Spleen (tissue), 11 donors: ENCODE results near the gene TAAR8. TPM values are rescaled to one million over a fixed set of nuclear protein-coding genes. Genes with fewer than 3 reads are reported as not detected.
"Not testable (repeated sequence)": the region's sequence is repeated elsewhere in the genome, so short reads cannot be mapped to it uniquely, and the experiment has no call there.

Source experiments
- DNase-seq: peaks from one replicate; pipeline ENCODE4 v3.0.0-alpha.2; 2020
- H3K27ac ChIP-seq, 8 donors: fragments of 200-600 bp; sonication (generic) in 7 of 8; 1 replicate in 4 of 8; 2 replicates in 4 of 8; pipeline versions ENCODE4 v1.5.0 to v1.8.0; 2016 to 2021; ENCODE audit warnings: inconsistent platforms in 4 of 8, mild to moderate bottlenecking in 4 of 8, moderate library complexity in 1 of 8
- H3K27me3 ChIP-seq, 7 donors: fragments of 200-600 bp; sonication (generic) in 6 of 7; replicated peaks in 1 of 7; 1 replicate in 4 of 7; 2 replicates in 3 of 7; pipeline versions ENCODE4 v1.5.0 to v1.8.0; 2016 to 2021; ENCODE audit warnings: inconsistent platforms in 3 of 7, mild to moderate bottlenecking in 1 of 7
- H3K36me3 ChIP-seq, 6 donors: fragments of 200-600 bp; sonication (generic) in 5 of 6; 1 replicate in 4 of 6; 2 replicates in 2 of 6; pipeline versions ENCODE4 v1.5.0 to v1.8.0; 2016 to 2021; ENCODE audit warnings: inconsistent platforms in 2 of 6
- H3K4me1 ChIP-seq, 6 donors: fragments of 200-600 bp; sonication (generic) in 5 of 6; 1 replicate in 3 of 6; 2 replicates in 3 of 6; pipeline versions ENCODE4 v1.5.0 to v1.8.0; 2016 to 2021; ENCODE audit warnings: inconsistent platforms in 3 of 6
- H3K4me3 ChIP-seq, 8 donors: fragments of 200-600 bp; sonication (generic) in 7 of 8; 1 replicate in 4 of 8; 2 replicates in 4 of 8; pipeline versions ENCODE4 v1.5.0 to v1.8.0; 2016 to 2021; ENCODE audit warnings: inconsistent platforms in 4 of 8, mild to moderate bottlenecking in 4 of 8, moderate library complexity in 2 of 8
- H3K9me3 ChIP-seq, 8 donors: fragments of 200-600 bp; sonication (generic) in 7 of 8; 1 replicate in 4 of 8; 2 replicates in 4 of 8; pipeline versions ENCODE4 v1.5.0 to v1.8.0; 2016 to 2021; ENCODE audit warnings: inconsistent platforms in 4 of 8
- CTCF ChIP-seq, 11 experiments: fragments of 200-600 bp in 7 of 11; fragments of 450-650 bp in 4 of 11; sonication (generic) in 4 of 11; IDR thresholded peaks in 8 of 11; conservative IDR thresholded peaks in 3 of 11; 1 replicate in 7 of 11; 2 replicates in 4 of 11; pipeline versions ENCODE4 v1.4.0 to v1.8.0; 2016 to 2021; ENCODE audit warnings: antibody characterized with exemption in 11 of 11, inconsistent platforms in 4 of 11, mild to moderate bottlenecking in 1 of 11
- POLR2A ChIP-seq, 3 donors: fragments of 450-650 bp; IDR thresholded peaks; one replicate each; pipeline ENCODE4 v1.5.1; 2017; ENCODE audit warnings: antibody characterized with exemption in 3 of 3, mild to moderate bottlenecking in 1 of 3
- POLR2AphosphoS5 ChIP-seq, 3 donors: sonication (generic); formaldehyde crosslinking; IDR thresholded peaks; one replicate each; pipeline ENCODE4 v1.5.1; 2017; ENCODE audit warnings: antibody characterized with exemption in 3 of 3
- WGBS, 5 donors: extraction: QIAGEN DNeasy Blood & Tissue Kit in 3 of 5; methylation state at CpG; one replicate each; pipeline versions ENCODE4 v1.1.5 to v1.1.7; 2013 to 2018; 5-methylcytosine and 5-hydroxymethylcytosine counted together
- intact Hi-C: fragments of 100-400 bp; cut with DNase I; formaldehyde crosslinking; loops from one replicate; pipeline ENCODE4 v1.15.0; 2023; ENCODE audit warnings: low total_unique reads
- polyA plus RNA-seq, 3 donors: library from polyadenylated mRNA; stranded (reverse); fragments of 200-250 nt; gene quantifications; one replicate each; pipeline ENCODE4 v1.2.1, GENCODE V29; 2013
- small RNA-seq, 4 donors: library from RNA; depleted of rRNA; stranded (forward); fragments of <200 nt; gene quantifications; one replicate each; pipeline ENCODE3, GENCODE V24; 2016
- total RNA-seq, 7 donors: library from RNA; depleted of rRNA in 3 of 7; stranded (reverse); fragments of >200 nt in 3 of 7; fragmentation: NEBNext Ultra II Directional in 4 of 7; extraction: Animal tissue kit (Norgen Biotek cat#: 25700) in 4 of 7; gene quantifications; one replicate each; pipeline versions ENCODE4 v1.1.0 to v1.2.1, GENCODE V29; 2016 to 2021
- donor health status: healthy with polysubstance abuse.
- donor health status: DM: no; HTN: no; CAD: no; lungs with moderate emphysema.
- donor health status: DM: no; HTN: no; CAD: no.
- donor health status: Bipolar disorder and iron deficiency.
- donor health status: healthy.
- donor health status: DM: no; HTN: no; CAD: no.
- donor health status: DM: yes; HTN: yes; CAD: no.

Gene TAAR8
- total and polyA plus RNA-seq, 10 donors: not detected

DNA sequence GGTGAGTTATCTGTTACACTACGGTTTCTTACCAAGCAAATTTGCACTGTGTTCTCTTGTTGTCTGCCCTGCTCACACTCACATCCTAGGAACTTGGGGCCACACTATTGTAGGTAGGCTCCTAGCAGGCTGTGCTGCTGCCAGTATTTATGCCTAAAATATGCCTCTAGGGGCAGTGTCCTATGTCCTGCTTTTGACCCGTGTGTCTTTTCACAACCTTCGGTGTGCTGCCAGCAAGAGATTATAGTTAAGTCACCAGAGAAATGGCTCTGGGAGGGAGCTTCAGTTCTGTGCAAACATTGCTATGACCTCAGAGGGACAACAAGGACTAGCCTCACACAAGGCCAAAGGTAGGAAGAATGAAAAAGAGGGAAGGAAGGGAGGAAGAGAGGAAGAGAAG, 46.0 kb downstream of the TAAR8 start:
- no peak overlapping the region for H3K4me3 ChIP-seq
- no peaks in the 10 kb centered on the region for H3K4me1 ChIP-seq
- no peak overlapping the region for H3K27ac ChIP-seq
- WGBS, 5 donors: 47 to 70% (median 64%) methylated on average over 3 of the region's 3 CpGs
- H3K27me3 ChIP-seq: peaks cover 0 to 13% (median 0%) of the 10 kb centered on the region in 7 donors
- TF ChIP-seq CTCF (IDR thresholded peaks at IDR 0.05 in 8 of 11, conservative IDR thresholded peaks at IDR 0.05 in 3 of 11) (peak in 3 of 11 experiments; percentile 12 to 22 (median 22)), POLR2AphosphoS5 (IDR thresholded peaks at IDR 0.05) (no peak), POLR2A (IDR thresholded peaks at IDR 0.05) (no peak)
- intact Hi-C loops: no loop called here
- no peaks in the 10 kb centered on the region for H3K36me3 ChIP-seq
- DNase-seq: no peak
- no peaks in the 10 kb centered on the region for H3K9me3 ChIP-seq

DNA sequence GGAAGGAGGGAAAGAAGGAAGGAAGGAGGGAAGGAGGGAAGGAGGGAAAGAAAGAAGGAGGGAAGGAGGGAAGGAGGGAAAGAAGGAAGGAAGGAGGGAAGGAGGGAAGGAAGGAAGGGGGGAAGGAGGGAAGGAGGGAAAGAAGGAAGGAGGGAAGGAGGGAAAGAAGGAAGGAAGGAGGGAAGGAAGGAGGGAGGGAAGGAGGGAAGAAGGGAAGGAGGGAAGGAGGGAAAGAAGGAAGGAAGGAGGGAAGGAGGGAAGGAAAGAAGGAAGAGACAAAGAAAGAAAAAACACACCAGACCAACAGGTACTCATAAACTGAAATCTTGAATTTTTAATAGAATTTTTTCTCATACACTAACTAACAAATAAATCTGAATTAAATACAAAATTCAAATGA, 48.4 kb downstream of the TAAR8 start:
- intact Hi-C loops, H3K4me1 ChIP-seq, H3K27ac ChIP-seq, H3K9me3 ChIP-seq, H3K4me3 ChIP-seq, DNase-seq, H3K36me3 ChIP-seq: not testable (repeated sequence)
- H3K27me3 ChIP-seq: peaks cover 0 to 13% (median 0%) of the 10 kb centered on the region in 7 donors

Small RNA genes within 50 kb of the gene (small RNA-seq; reads per million reads assigned to genes)
- gene TAAR7P: 0 reads per million in 4 donors

Other genes with a start within 250 kb of the TAAR8 start
- 10 to 100 TPM in 1 of 7 donors, 1 to 10 TPM in 6; 4.3 to 10.2 (median 6.3) TPM for gene MOXD1, start 151.2 kb upstream of the TAAR8 start, total RNA-seq
- gene MOXD1, start 151.2 kb upstream of the TAAR8 start, polyA plus RNA-seq: 1 to 10 TPM; 2.9 to 7.6 (median 4.6) TPM
- gene STX7, start 39.6 kb upstream of the TAAR8 start, total RNA-seq: 100 to 1,000 TPM in 3 of 7 donors, 10 to 100 TPM in 4; 70.7 to 114 (median 87.9) TPM
- 10 to 100 TPM; 14.4 to 28.5 (median 25.2) TPM for gene STX7, start 39.6 kb upstream of the TAAR8 start, polyA plus RNA-seq
- not detected for gene TAAR9, start 14.4 kb upstream of the TAAR8 start, total RNA-seq
- not detected for gene TAAR9, start 14.4 kb upstream of the TAAR8 start, polyA plus RNA-seq
- not detected for gene TAAR6, start 17.6 kb downstream of the TAAR8 start, total RNA-seq
- not detected for gene TAAR6, start 17.6 kb downstream of the TAAR8 start, polyA plus RNA-seq
- gene TAAR5, start 37.1 kb downstream of the TAAR8 start, total RNA-seq: not detected
- under 1 TPM in 1 of 3 donors, not detected in 2; 0.10 TPM for gene TAAR5, start 37.1 kb downstream of the TAAR8 start, polyA plus RNA-seq
- not detected for gene TAAR2, start 71.6 kb downstream of the TAAR8 start, total RNA-seq
- not detected for gene TAAR2, start 71.6 kb downstream of the TAAR8 start, polyA plus RNA-seq
- under 1 TPM in 1 of 7 donors, not detected in 6; 0.37 TPM for gene TAAR1, start 106.5 kb downstream of the TAAR8 start, total RNA-seq
- gene TAAR1, start 106.5 kb downstream of the TAAR8 start, polyA plus RNA-seq: not detected
- gene VNN1, start 161.4 kb downstream of the TAAR8 start, total RNA-seq: 10 to 100 TPM in 4 of 7 donors, 1 to 10 TPM in 3; 3.1 to 44.2 (median 11.2) TPM
- gene VNN1, start 161.4 kb downstream of the TAAR8 start, polyA plus RNA-seq: 1 to 10 TPM; 2.3 to 5.5 (median 2.9) TPM
- 100 to 1,000 TPM in 5 of 7 donors, 10 to 100 TPM in 2; 65.9 to 349 (median 173) TPM for gene VNN2, start 205.2 kb downstream of the TAAR8 start, total RNA-seq
- gene VNN2, start 205.2 kb downstream of the TAAR8 start, polyA plus RNA-seq: 10 to 100 TPM; 15.4 to 37.1 (median 26.0) TPM
- 10 to 100 TPM in 4 of 7 donors, 1 to 10 TPM in 3; 6.0 to 19.1 (median 11.2) TPM for gene SLC18B1, start 246.0 kb downstream of the TAAR8 start, total RNA-seq
- 10 to 100 TPM in 2 of 3 donors, 1 to 10 TPM in 1; 6.2 to 15.0 (median 12.0) TPM for gene SLC18B1, start 246.0 kb downstream of the TAAR8 start, polyA plus RNA-seq